Measurements from ENCODE around the gene PRXL2C.
"Not testable (repeated sequence)": the region's sequence is repeated elsewhere in the genome, so short reads cannot be mapped to it uniquely, and the experiment has no call there.

The PRXL2C gene

GRCh38 chr9:96680812-96681499, 25.8 kb upstream of the PRXL2C start:
- ATAC-seq = no peak
- TF ChIP-seq CSRNP3 (CRISPR knock-in tag; IDR thresholded peaks at IDR 0.05) = no peak
- no peak for TF ChIP-seq TOX (CRISPR knock-in tag; IDR thresholded peaks at IDR 0.05; ENCODE audit: borderline replicate concordance)
- TF ChIP-seq ZNF70 (CRISPR knock-in tag; IDR thresholded peaks at IDR 0.05) = no peak
- no peak for TF ChIP-seq TSHZ2 (CRISPR knock-in tag; IDR thresholded peaks at IDR 0.05)
- TF ChIP-seq PATZ1 (CRISPR knock-in tag; IDR thresholded peaks at IDR 0.05; ENCODE audit: borderline replicate concordance) = no peak
- TF ChIP-seq RARB (CRISPR knock-in tag; IDR thresholded peaks at IDR 0.05) = no peak
- TF ChIP-seq TCF4 (CRISPR knock-in tag; IDR thresholded peaks at IDR 0.05; ENCODE audit: borderline replicate concordance) = no peak
- no peak for TF ChIP-seq ARNTL (CRISPR knock-in tag; IDR thresholded peaks at IDR 0.05; ENCODE audit: borderline replicate concordance, low read depth)

- TF ChIP-seq ISL1 (CRISPR knock-in tag; IDR thresholded peaks at IDR 0.05) = peak; percentile 58
- TF ChIP-seq RARB (CRISPR knock-in tag; IDR thresholded peaks at IDR 0.05) = no peak
- ATAC-seq = peak; percentile 93
Measured at GRCh38 chr9:96674906-96675538, 19.9 kb upstream of the PRXL2C start.

- not testable (repeated sequence) for ATAC-seq
Measured at GRCh38 chr9:96673786-96674185, 18.7 kb upstream of the PRXL2C start.

- TF ChIP-seq ZNF70 (CRISPR knock-in tag; IDR thresholded peaks at IDR 0.05) (no peak), ESRRG (CRISPR knock-in tag; IDR thresholded peaks at IDR 0.05) (no peak), RARB (CRISPR knock-in tag; IDR thresholded peaks at IDR 0.05) (no peak), TOX (CRISPR knock-in tag; IDR thresholded peaks at IDR 0.05; ENCODE audit: borderline replicate concordance) (no peak), ZNF8 (CRISPR knock-in tag; IDR thresholded peaks at IDR 0.05) (no peak), ARNTL (CRISPR knock-in tag; IDR thresholded peaks at IDR 0.05; ENCODE audit: borderline replicate concordance, low read depth) (no peak), SNAI2 (CRISPR knock-in tag; IDR thresholded peaks at IDR 0.05) (no peak), ISL1 (CRISPR knock-in tag; IDR thresholded peaks at IDR 0.05) (no peak), TCF4 (CRISPR knock-in tag; IDR thresholded peaks at IDR 0.05; ENCODE audit: borderline replicate concordance) (no peak)
- no peak for ATAC-seq
Measured at GRCh38 chr9:96668868-96669534, 13.9 kb upstream of the PRXL2C start.

GRCh38 chr9:96667363-96667728, 12.2 kb upstream of the PRXL2C start:
- TF ChIP-seq TCF4 (CRISPR knock-in tag; IDR thresholded peaks at IDR 0.05; ENCODE audit: borderline replicate concordance) = no peak
- no peak for TF ChIP-seq GLIS3 (CRISPR knock-in tag; IDR thresholded peaks at IDR 0.05)
- TF ChIP-seq PATZ1 (CRISPR knock-in tag; IDR thresholded peaks at IDR 0.05; ENCODE audit: borderline replicate concordance) = no peak
- no peak for TF ChIP-seq ZC3H10 (CRISPR knock-in tag; IDR thresholded peaks at IDR 0.05)
- TF ChIP-seq CREB5 (CRISPR knock-in tag; IDR thresholded peaks at IDR 0.05; ENCODE audit: low read depth) = no peak
- TF ChIP-seq OSR1 (CRISPR knock-in tag; IDR thresholded peaks at IDR 0.05) = no peak
- no peak for TF ChIP-seq ZFP30 (CRISPR knock-in tag; IDR thresholded peaks at IDR 0.05)
- TF ChIP-seq ESRRG (CRISPR knock-in tag; IDR thresholded peaks at IDR 0.05) = no peak
- TF ChIP-seq ZFP3 (CRISPR knock-in tag; IDR thresholded peaks at IDR 0.05) = no peak
- TF ChIP-seq TOX (CRISPR knock-in tag; IDR thresholded peaks at IDR 0.05; ENCODE audit: borderline replicate concordance) = no peak
- peak; percentile 30; the same call in 2 of the 3 replicates for ATAC-seq

- peak; percentile 83 for ATAC-seq
Measured at GRCh38 chr9:96666653-96667362, 11.7 kb upstream of the PRXL2C start.
